Mesothelial cell of epicardium (in vitro differentiated cells): ENCODE results near the gene RIN1. TPM values are rescaled to one million over a fixed set of nuclear protein-coding genes. Genes with fewer than 3 reads are reported as not detected.

ENCODE experiments used
- DNase-seq, 2 experiments: peaks; one replicate each; pipeline ENCODE4 v3.0.0; 2021; ENCODE audit warnings: low spot score in 2 of 2; ENCODE audit not compliant: unreplicated experiment in 2 of 2
- H3K27ac Mint-ChIP-seq: 2 replicates; pipeline ENCODE4 v1.8.0; 2021; ENCODE audit warnings: mixed read lengths
- H3K27me3 Mint-ChIP-seq: 2 replicates; pipeline ENCODE4 v1.8.0; 2021; ENCODE audit warnings: low read depth, mixed read lengths
- H3K36me3 Mint-ChIP-seq: 2 replicates; pipeline ENCODE4 v1.8.0; 2021; ENCODE audit warnings: mixed read lengths
- H3K4me1 Mint-ChIP-seq: 2 replicates; pipeline ENCODE4 v1.8.0; 2021; ENCODE audit warnings: mixed read lengths
- H3K4me3 Mint-ChIP-seq: 2 replicates; pipeline ENCODE4 v1.8.0; 2021; ENCODE audit warnings: mild to moderate bottlenecking, moderate library complexity, mixed read lengths
- H3K9me3 Mint-ChIP-seq: 2 replicates; pipeline ENCODE4 v1.8.0; 2021; ENCODE audit warnings: mixed read lengths
- total RNA-seq: library from RNA; stranded (reverse); gene quantifications from 3 replicates; pipeline ENCODE4 v1.2.1, GENCODE V29; 2021
- TF ChIP-seq, protein P1 (sequence below): fragments of 200-600 bp; sonication (generic); IDR thresholded peaks from one replicate; pipeline ENCODE4 v1.5.0; 2021; ENCODE audit warnings: antibody characterized with exemption; ENCODE audit not compliant: unreplicated experiment

RIN1 gene
- total RNA-seq, 1 donor from 2014 or later = 7.1 TPM

DNA sequence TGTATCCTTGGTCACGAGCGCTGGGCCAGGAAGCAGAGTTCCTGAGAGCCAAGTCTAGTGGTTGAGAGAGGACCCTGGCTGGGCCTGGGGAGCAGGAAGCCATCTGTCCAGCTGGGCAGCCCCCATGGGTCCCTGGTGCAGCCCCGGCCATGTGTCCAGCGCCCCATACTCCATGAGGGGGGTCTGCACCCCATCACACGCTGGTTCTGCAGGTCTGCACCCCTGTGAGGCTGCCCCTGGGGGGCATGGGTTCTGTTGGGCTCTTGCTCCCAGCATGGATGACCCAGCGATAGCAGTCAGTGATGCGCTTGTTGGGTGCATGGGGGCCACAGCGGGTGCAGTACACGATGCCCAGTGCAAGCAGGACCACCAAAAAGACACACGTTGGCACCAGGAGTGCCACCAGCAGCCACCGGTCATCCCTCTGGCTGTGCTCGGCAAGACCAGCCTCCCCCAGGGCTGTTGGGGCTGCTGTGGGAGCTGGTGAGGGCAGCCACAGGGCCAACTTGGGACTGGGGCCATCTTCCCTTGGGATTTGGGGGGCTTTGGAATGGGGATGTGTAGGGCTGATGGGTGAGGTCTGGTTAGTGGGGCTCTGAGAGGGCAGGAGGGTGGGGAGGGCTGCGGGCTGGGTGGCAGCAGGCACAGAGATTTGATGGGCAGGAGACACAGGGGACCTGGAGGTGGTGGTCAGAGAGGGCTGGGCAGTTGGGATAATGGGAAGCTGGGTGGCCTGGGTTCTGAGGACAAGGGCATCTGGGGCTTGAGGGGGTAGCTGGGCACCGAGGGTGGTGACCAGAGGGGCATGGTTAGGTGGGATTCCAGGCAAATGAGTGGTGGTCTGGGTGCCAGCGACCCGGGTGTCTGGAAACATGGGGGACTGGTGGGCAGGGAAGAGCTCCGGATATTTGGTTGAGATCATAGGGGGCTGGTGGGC, 21.4 kb downstream of the RIN1 start:
- TF ChIP-seq, protein P1, sequence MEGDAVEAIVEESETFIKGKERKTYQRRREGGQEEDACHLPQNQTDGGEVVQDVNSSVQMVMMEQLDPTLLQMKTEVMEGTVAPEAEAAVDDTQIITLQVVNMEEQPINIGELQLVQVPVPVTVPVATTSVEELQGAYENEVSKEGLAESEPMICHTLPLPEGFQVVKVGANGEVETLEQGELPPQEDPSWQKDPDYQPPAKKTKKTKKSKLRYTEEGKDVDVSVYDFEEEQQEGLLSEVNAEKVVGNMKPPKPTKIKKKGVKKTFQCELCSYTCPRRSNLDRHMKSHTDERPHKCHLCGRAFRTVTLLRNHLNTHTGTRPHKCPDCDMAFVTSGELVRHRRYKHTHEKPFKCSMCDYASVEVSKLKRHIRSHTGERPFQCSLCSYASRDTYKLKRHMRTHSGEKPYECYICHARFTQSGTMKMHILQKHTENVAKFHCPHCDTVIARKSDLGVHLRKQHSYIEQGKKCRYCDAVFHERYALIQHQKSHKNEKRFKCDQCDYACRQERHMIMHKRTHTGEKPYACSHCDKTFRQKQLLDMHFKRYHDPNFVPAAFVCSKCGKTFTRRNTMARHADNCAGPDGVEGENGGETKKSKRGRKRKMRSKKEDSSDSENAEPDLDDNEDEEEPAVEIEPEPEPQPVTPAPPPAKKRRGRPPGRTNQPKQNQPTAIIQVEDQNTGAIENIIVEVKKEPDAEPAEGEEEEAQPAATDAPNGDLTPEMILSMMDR = no peak
- peaks cover under 1% of the 10 kb centered on the region for H3K9me3 Mint-ChIP-seq
- H3K4me3 Mint-ChIP-seq = peak overlapping the region; percentile 84
- H3K4me1 Mint-ChIP-seq = peaks cover 48% of the 10 kb centered on the region
- no peak for DNase-seq
- peaks cover under 1% of the 10 kb centered on the region for H3K27me3 Mint-ChIP-seq
- H3K36me3 Mint-ChIP-seq = no peaks in the 10 kb centered on the region
- peak overlapping the region; percentile 98 for H3K27ac Mint-ChIP-seq

DNA sequence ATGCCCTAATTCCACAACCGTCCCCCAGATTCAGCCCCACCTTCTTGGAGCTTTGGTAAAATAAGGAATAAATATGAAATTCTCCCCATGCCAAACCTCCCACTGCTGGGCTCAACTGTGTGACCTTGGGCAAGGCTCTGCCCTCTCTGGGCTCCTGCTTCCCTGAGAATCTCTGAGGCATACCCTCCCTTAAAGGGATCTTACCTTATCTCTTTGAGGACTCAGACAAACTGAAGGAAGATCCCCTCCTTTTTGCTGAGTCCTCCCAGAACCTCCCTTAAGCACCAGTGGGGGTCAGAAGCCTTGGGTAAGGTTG, 22.1 kb downstream of the RIN1 start:
- H3K4me3 Mint-ChIP-seq = peak overlapping the region; percentile 84
- H3K27me3 Mint-ChIP-seq = peaks cover 3% of the 10 kb centered on the region
- no peak for DNase-seq
- H3K4me1 Mint-ChIP-seq = peaks cover 47% of the 10 kb centered on the region
- no peaks in the 10 kb centered on the region for H3K9me3 Mint-ChIP-seq
- TF ChIP-seq, protein P1 = no peak
- H3K27ac Mint-ChIP-seq = peak overlapping the region; percentile 98
- H3K36me3 Mint-ChIP-seq = no peaks in the 10 kb centered on the region

DNA sequence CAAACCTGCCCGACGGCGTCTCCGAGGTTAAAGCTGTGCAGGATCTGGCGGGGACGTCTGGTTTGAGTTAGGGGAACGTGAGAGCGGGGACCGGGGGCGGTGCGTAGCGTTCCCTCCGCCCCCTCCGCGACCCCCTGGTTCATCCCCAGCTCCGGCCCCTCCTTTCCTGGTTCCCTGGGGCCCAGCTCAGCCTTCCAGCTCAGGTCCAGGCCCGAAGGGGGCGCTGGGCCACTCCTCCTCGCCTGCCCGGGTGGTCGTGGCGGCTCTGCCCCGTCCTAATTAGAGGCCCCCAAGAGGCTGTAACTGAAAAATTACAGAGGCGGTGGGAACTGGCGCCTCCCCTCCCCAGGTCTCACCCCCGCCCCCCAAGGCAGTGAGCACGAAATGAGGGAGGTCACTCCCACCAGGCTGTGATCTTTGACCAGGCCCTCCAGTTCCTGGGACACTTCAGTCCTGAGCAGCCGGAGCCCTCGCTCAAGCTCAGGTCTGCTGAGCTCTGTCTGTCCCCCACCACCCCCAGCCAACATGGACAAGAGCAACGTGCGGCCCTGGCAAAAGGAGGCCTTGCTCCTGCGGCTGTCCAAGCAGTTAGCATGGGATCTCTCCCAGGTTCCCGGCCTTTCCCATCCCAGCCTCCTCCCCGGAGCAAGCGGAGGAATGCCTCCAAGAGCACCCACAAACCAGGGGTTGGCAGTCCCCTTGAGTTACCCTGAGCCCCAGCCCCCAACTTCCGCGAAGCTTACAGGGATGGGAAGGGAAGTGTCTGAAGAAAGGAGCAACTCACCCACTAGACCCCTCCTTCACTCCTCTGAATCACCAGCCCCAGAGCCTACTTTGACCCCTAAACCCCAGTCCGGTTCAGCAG, 22.7 kb downstream of the RIN1 start:
- DNase-seq = peak; percentile 56 to 69
- peaks cover 41% of the 10 kb centered on the region for H3K4me1 Mint-ChIP-seq
- H3K36me3 Mint-ChIP-seq = no peaks in the 10 kb centered on the region
- no peaks in the 10 kb centered on the region for H3K9me3 Mint-ChIP-seq
- H3K27ac Mint-ChIP-seq = peak overlapping the region; percentile 98
- TF ChIP-seq, protein P1 = peak; percentile 23
- H3K4me3 Mint-ChIP-seq = peak overlapping the region; percentile 84
- peaks cover 3% of the 10 kb centered on the region for H3K27me3 Mint-ChIP-seq

DNA sequence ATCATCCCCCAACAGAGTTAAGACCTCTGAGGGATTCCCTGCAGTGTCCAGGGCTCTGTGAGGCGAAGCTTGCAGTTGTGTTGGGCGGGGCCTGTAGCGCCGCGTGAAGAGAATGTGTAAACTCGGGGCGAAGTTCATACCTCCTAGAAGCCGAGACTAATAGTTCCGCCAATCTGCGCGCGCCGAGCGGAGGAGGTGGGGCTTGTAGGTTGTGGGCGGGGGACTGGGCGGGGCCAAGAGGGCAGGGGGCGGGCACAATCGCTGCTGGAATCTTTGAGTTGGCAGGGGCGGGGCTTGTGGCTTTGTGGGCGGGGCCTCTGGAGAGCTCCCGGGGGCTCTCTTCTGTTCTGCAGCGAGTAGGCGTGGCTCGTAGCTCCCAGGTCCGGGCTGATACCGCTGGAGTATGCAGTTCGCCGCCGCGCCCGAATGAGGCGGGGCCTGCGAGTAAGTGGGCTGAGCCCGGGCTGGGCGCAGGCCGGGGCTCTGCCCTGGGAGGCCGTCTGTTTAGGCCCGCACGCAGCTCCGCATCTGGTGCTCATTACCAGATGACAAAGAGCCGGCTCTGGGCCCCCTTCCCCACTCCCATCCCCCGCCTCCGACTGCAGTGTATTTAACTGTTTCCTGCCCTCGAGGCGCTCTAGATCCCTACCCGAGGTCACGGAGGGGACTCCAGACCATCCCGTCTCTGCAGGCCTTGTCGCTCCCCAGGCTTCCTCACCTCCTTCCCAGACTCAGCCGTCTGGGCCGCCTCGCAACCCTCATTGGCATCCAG, 23.5 kb downstream of the RIN1 start:
- H3K4me1 Mint-ChIP-seq = peaks cover 34% of the 10 kb centered on the region
- H3K27me3 Mint-ChIP-seq = peaks cover 3% of the 10 kb centered on the region
- TF ChIP-seq, protein P1 = no peak
- no peaks in the 10 kb centered on the region for H3K36me3 Mint-ChIP-seq
- H3K27ac Mint-ChIP-seq = peak overlapping the region; percentile 98
- H3K4me3 Mint-ChIP-seq = peak overlapping the region; percentile 84
- peak; percentile 99 to 100 for DNase-seq
- H3K9me3 Mint-ChIP-seq = no peaks in the 10 kb centered on the region

DNA sequence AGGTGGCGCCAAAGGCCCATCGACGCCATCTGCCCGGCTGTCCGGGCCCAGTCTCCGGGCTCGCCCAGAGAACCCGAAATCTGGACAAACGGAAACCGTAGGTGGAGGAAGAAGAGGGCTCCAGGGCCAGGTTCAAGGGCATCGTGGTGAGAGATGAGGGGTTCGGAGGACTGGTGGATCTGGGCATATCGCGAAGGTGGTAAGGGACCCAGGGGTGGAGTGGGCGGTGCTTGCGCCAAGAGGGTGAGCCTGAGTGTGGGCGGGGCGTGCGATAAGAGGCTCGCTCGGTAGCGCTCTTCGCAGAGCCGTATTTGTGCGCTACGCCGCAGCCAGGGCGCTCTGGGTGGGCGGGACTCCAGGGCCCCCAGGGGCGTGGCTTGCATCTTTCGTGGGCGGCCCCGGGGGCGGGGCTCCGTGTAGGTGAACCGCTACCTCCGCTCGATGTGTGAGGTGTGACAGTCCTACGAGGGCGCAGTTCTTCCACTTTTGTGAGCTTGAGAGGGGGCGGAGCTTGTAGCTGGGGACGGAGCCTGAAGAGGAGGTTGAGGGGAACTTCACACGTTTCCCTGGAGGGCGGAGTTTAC, 24.2 kb downstream of the RIN1 start:
- TF ChIP-seq, protein P1 = peak; percentile 9
- no peaks in the 10 kb centered on the region for H3K36me3 Mint-ChIP-seq

More for the DNA sequence above, 24.2 kb downstream of the RIN1 start:
- Mint-ChIP-seq H3K4me3 (peak overlapping the region; percentile 84), H3K27ac (peak overlapping the region; percentile 98), H3K27me3 (peaks cover 5% of the 10 kb centered on the region), H3K4me1 (peaks cover 28% of the 10 kb centered on the region), H3K9me3 (no peaks in the 10 kb centered on the region)
- peak; percentile 82 to 93 for DNase-seq
